ENCODE measurements around the gene NKAIN2. TPM values are rescaled to one million over a fixed set of nuclear protein-coding genes. Genes with fewer than 3 reads are reported as not detected.

The NKAIN2 gene
- total and polyA plus RNA-seq, 8 donors: 0.02 to 0.09 TPM; not detected in 6

DNA sequence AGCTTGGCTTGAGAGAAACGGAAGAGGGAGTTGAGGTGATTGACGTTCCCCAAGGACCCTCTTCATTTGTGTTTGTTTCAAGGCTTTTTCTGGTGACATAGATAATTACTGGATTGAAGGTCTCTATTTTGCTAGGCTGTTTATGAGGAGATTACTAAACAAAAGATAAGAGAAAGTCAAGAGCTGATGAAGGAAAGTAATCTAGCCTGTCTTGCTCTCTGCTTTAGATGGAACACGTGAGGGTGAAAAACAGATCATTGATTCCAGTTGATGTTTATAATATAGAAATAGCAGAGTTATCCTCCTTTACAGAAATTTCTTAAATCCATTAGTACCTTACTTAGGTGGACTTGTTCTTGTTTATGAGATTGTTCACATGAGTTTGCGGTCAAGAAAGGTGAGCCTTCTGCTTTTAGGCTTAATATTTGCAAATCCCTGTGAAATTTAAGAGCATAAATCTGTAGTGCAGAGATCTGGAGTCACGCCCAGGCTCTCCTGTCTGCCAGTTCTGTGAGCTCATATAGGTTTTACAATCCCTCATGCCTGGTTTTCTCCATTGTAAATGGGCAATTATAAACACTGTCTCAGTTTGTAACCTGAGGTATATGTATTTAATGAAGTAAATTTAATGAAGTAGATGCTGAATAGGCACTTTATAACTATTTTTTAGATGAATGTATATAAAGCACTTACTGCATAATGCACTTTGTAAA lies 272.8 kb downstream of the NKAIN2 start:
- Histone ChIP-seq H3K4me3 (no peak overlapping the region), H3K36me3 (no peaks in the 10 kb centered on the region), H3K4me1 (no peaks in the 10 kb centered on the region), H3K9me3 (no peaks in the 10 kb centered on the region), H3K27ac (no peak overlapping the region), H3K27me3 (no peaks in the 10 kb centered on the region)
- DNase-seq (no peak), FAIRE-seq (no peak), ATAC-seq (no peak)
- TF ChIP-seq, protein P1, sequence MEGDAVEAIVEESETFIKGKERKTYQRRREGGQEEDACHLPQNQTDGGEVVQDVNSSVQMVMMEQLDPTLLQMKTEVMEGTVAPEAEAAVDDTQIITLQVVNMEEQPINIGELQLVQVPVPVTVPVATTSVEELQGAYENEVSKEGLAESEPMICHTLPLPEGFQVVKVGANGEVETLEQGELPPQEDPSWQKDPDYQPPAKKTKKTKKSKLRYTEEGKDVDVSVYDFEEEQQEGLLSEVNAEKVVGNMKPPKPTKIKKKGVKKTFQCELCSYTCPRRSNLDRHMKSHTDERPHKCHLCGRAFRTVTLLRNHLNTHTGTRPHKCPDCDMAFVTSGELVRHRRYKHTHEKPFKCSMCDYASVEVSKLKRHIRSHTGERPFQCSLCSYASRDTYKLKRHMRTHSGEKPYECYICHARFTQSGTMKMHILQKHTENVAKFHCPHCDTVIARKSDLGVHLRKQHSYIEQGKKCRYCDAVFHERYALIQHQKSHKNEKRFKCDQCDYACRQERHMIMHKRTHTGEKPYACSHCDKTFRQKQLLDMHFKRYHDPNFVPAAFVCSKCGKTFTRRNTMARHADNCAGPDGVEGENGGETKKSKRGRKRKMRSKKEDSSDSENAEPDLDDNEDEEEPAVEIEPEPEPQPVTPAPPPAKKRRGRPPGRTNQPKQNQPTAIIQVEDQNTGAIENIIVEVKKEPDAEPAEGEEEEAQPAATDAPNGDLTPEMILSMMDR (IDR thresholded peaks at IDR 0.05): no peak
- intact Hi-C loops (cut with DNase I): no loop called here
- 31 to 32% methylated on average over 5 of the region's 5 CpGs for WGBS, 2 donors

DNA sequence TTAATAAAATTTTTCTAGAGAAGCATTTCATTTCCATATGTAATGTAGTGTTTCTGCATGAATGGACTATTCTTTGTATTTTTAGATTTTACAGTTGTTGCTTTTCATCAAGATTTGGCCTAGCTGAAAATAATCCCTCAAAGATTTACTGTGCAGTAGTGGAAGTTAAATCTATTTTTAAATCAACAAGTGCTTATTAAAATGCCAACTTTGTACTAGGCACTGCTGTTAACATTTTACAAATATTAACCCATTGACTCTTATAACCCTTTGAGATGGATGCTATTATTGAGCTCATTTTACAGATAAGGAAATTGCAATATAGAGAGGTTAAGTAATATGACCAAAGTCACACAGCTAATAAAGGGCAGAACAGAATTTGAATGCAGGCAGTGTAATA lies 274.5 kb downstream of the NKAIN2 start:
- Histone ChIP-seq H3K4me1 (no peaks in the 10 kb centered on the region), H3K27me3 (no peaks in the 10 kb centered on the region), H3K4me3 (no peak overlapping the region), H3K9me3 (no peaks in the 10 kb centered on the region), H3K27ac (no peak overlapping the region), H3K36me3 (no peaks in the 10 kb centered on the region)
- intact Hi-C loops (cut with DNase I): no loop called here
- no peak for FAIRE-seq
- TF ChIP-seq, protein P1 (IDR thresholded peaks at IDR 0.05): no peak
- no peak for ATAC-seq
- DNase-seq: no peak

DNA sequence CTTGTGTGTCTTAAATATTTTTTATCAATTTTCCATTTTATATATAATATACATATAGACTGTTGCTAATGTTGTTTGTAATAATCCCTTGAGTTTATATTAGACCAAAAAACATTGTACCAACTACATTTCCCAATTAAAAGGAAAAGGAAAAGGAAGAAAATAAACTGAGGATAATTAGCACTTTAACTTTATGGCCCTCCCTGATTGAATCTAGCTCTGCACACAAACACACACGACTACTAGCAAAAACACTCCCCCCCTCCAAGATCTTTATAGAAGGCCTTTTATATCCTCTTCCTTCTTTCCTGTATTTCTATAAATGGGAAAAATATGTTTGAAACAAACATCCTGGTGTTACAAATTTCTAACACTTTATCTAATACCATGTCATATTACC lies 276.8 kb downstream of the NKAIN2 start:
- DNase-seq (no peak), ATAC-seq (no peak), FAIRE-seq (no peak)
- WGBS, 2 donors: 28 to 34% methylated on average over 1 of the region's 1 CpG
- Histone ChIP-seq H3K27ac (no peak overlapping the region), H3K9me3 (no peaks in the 10 kb centered on the region), H3K36me3 (no peaks in the 10 kb centered on the region), H3K4me3 (no peak overlapping the region), H3K4me1 (no peaks in the 10 kb centered on the region), H3K27me3 (no peaks in the 10 kb centered on the region)
- intact Hi-C loops (cut with DNase I): no loop called here
- TF ChIP-seq, protein P1 (IDR thresholded peaks at IDR 0.05): no peak

DNA sequence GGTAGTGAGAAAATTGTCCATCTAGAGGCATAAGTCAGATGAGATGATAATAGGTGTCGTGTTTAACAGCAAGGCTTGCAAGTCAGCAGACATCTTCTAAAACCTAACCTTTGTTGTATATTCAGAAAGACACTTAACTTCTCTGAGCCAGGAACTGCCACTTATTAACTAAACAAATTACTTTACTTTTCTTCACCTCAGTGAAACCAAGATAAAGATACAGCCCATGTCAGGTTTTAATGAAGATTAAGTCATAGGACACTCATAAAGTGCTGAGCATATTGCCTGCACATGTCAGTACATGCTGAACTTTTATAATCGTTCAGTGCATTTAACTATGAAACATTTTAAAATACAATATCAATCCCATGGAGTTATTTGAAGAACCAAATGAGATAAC lies 286.8 kb downstream of the NKAIN2 start:
- 31 to 37% methylated on average over 2 of the region's 2 CpGs for WGBS, 2 donors
- intact Hi-C loops (cut with DNase I): no loop called here
- Histone ChIP-seq H3K27me3 (no peaks in the 10 kb centered on the region), H3K27ac (no peak overlapping the region), H3K4me3 (no peak overlapping the region), H3K9me3 (no peaks in the 10 kb centered on the region), H3K4me1 (no peaks in the 10 kb centered on the region), H3K36me3 (no peaks in the 10 kb centered on the region)
- no peak for ATAC-seq
- TF ChIP-seq, protein P1 (IDR thresholded peaks at IDR 0.05): no peak
- FAIRE-seq: no peak
- DNase-seq: no peak

DNA sequence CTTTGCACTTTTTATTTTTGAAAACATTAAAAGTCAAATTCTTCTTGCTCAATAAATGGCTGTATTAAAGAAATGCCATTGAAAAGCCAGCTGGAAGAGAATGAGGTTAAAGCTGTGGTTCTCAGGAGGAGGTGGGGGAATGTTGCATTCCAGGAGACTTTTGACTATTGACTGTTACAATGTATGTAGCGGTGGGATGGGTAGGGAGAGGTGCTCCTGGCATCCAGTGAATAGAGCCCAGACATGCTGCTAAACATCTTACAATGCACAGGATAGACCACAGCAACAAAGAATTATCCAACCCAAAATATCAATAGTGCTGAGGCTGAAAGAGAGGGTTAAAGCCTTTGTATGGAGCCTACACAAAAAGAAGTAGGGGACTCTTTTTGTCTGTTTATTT lies 295.9 kb downstream of the NKAIN2 start:
- ATAC-seq (no peak), FAIRE-seq (no peak)
- intact Hi-C loops (cut with DNase I): no loop called here

More for the DNA sequence above, 295.9 kb downstream of the NKAIN2 start:
- H3K36me3 ChIP-seq: no peaks in the 10 kb centered on the region
- no peaks in the 10 kb centered on the region for H3K9me3 ChIP-seq
- no peak for DNase-seq
- TF ChIP-seq, protein P1 (IDR thresholded peaks at IDR 0.05): no peak
- no peaks in the 10 kb centered on the region for H3K27me3 ChIP-seq
- no peak overlapping the region for H3K4me3 ChIP-seq
- WGBS, 2 donors: 55 to 59% methylated on average over 1 of the region's 1 CpG
- H3K27ac ChIP-seq: no peak overlapping the region
- no peaks in the 10 kb centered on the region for H3K4me1 ChIP-seq
